SK-N-SH (cell line): ENCODE data around the gene NRIP2. TPM values are rescaled to one million over a fixed set of nuclear protein-coding genes. Genes with fewer than 3 reads are reported as not detected.
"Not testable (repeated sequence)": the region's sequence is repeated elsewhere in the genome, so short reads cannot be mapped to it uniquely, and the experiment has no call there.

Experiments used
- CTCF ChIA-PET: fragments of 300-600, 350-600 bp; formaldehyde crosslinking; extraction: SDS; loops from one replicate; lab custom pipeline; 2021; lab: Yijun Ruan, JAX
- POLR2A ChIA-PET: fragments of 350-600 bp; sonication (Branson Sonifier 250); formaldehyde crosslinking; extraction: SDS; loops from one replicate; lab custom pipeline; 2020; ENCODE audit warnings: antibody characterized with exemption, inconsistent platforms; lab: Yijun Ruan, JAX
- DNase-seq: peaks from one replicate; pipeline ENCODE4 v3.0.0; 2012
- H2AFZ ChIP-seq: fragments of 200-600 bp; sonication (generic); 2 replicates; pipeline ENCODE4 v1.8.1; 2016; ENCODE audit warnings: antibody characterized with exemption, mild to moderate bottlenecking, low read depth
- H3F3A ChIP-seq: fragments of 200-600 bp; sonication (generic); replicated peaks from 2 replicates; pipeline ENCODE3; 2016; ENCODE audit warnings: antibody characterized with exemption, mild to moderate bottlenecking; ENCODE audit not compliant: insufficient read depth
- H3K27ac ChIP-seq, 2 experiments: fragments of 200-500 bp in 1 of 2; fragments of 200-600 bp in 1 of 2; sonication (Bioruptor generic) in 1 of 2; sonication (generic), shearing (Covaris generic) in 1 of 2; 2 replicates each; pipeline versions ENCODE4 v1.5.1 to v1.6.1; 2014 to 2016; ENCODE audit warnings: low read depth in 2 of 2, inconsistent platforms in 1 of 2, low read length in 1 of 2, mild to moderate bottlenecking in 1 of 2, mixed read lengths in 1 of 2
- H3K27me3 ChIP-seq: fragments of 200-600 bp; sonication (generic), shearing (Covaris generic); 2 replicates; pipeline ENCODE4 v1.6.1; 2016; ENCODE audit warnings: mixed run types; ENCODE audit not compliant: insufficient read depth
- H3K36me3 ChIP-seq, 2 experiments: fragments of 200-500 bp in 1 of 2; fragments of 200-600 bp in 1 of 2; sonication (Bioruptor generic) in 1 of 2; sonication (generic) in 1 of 2; replicated peaks in 1 of 2; 2 replicates each; pipeline versions ENCODE3 to v1.5.1; 2014 to 2016; ENCODE audit warnings: low read length in 1 of 2, mild to moderate bottlenecking in 1 of 2; ENCODE audit not compliant: insufficient read depth in 2 of 2, control insufficient read depth in 1 of 2
- H3K4me1 ChIP-seq, 2 experiments: fragments of 200-500 bp in 1 of 2; fragments of 200-600 bp in 1 of 2; sonication (Bioruptor generic) in 1 of 2; sonication (generic), shearing (Covaris generic) in 1 of 2; 2 replicates each; pipeline versions ENCODE4 v1.5.1 to v1.6.1; 2014 to 2016; ENCODE audit warnings: low read depth in 1 of 2, low read length in 1 of 2, mixed run types in 1 of 2; ENCODE audit not compliant: insufficient read depth in 2 of 2, control insufficient read depth in 1 of 2
- H3K4me2 ChIP-seq: fragments of 200-600 bp; sonication (generic), shearing (Covaris generic); 2 replicates; pipeline ENCODE4 v1.6.1; 2017; ENCODE audit warnings: mixed run types
- H3K4me3 ChIP-seq, 2 experiments: fragments of 200-500 bp in 1 of 2; fragments of 200-600 bp in 1 of 2; sonication (Bioruptor generic) in 1 of 2; sonication (generic), shearing (Covaris generic) in 1 of 2; 2 replicates each; pipeline versions ENCODE4 v1.5.1 to v1.8.1; 2014 to 2016; ENCODE audit warnings: low read depth in 2 of 2, inconsistent platforms in 1 of 2, low read length in 1 of 2, mild to moderate bottlenecking in 1 of 2, mixed read lengths in 1 of 2, moderate library complexity in 1 of 2
- H3K79me2 ChIP-seq: fragments of 200-600 bp; sonication (generic); 2 replicates; pipeline ENCODE4 v1.8.1; 2017; ENCODE audit warnings: mild to moderate bottlenecking; ENCODE audit not compliant: insufficient read depth
- H3K9ac ChIP-seq: fragments of 200-600 bp; sonication (generic); 2 replicates; pipeline ENCODE4 v1.6.1; 2017; ENCODE audit warnings: mixed run types
- H3K9me2 ChIP-seq: fragments of 200-600 bp; sonication (generic); 2 replicates; pipeline ENCODE4 v1.6.1; 2017; ENCODE audit warnings: mixed run types
- H3K9me3 ChIP-seq: fragments of 200-600 bp; sonication (generic); 2 replicates; pipeline ENCODE4 v1.6.1; 2017; ENCODE audit warnings: mixed run types, mild to moderate bottlenecking, moderate library complexity
- H4K20me1 ChIP-seq: fragments of 200-600 bp; sonication (generic); 2 replicates; pipeline ENCODE4 v1.6.1; 2017; ENCODE audit warnings: mild to moderate bottlenecking, mixed run types; ENCODE audit not compliant: insufficient read depth
- CHD2 ChIP-seq: fragments of 150-350 bp; IDR thresholded peaks from 2 replicates; pipeline ENCODE4 v1.6.1; 2018; ENCODE audit warnings: low read length; ENCODE audit not compliant: partially characterized antibody
- FOSL2 ChIP-seq: IDR thresholded peaks from 2 replicates; pipeline ENCODE4 v1.4.0; 2012; ENCODE audit warnings: low read depth, mild to moderate bottlenecking, moderate library complexity, borderline replicate concordance
- FOXJ3 ChIP-seq: sonication (generic); formaldehyde crosslinking; IDR thresholded peaks from 2 replicates; pipeline ENCODE4 v1.5.1; 2020; ENCODE audit warnings: mild to moderate bottlenecking, missing genetic modification reagents
- GABPA ChIP-seq: IDR thresholded peaks from 2 replicates; pipeline ENCODE4 v1.4.0; 2012; ENCODE audit warnings: low read depth, mild to moderate bottlenecking
- JUND ChIP-seq: IDR thresholded peaks from 2 replicates; pipeline ENCODE4 v1.4.0; 2012
- POLR2AphosphoS5 ChIP-seq: IDR thresholded peaks from 2 replicates; pipeline ENCODE4 v1.6.1; 2012; ENCODE audit warnings: low read depth, low read length
- RCOR1 ChIP-seq: fragments of 150-350 bp; IDR thresholded peaks from 2 replicates; pipeline ENCODE4 v1.6.1; 2017; ENCODE audit warnings: antibody characterized with exemption, low read length
- TAF1 ChIP-seq: IDR thresholded peaks from 2 replicates; pipeline ENCODE4 v1.6.1; 2012; ENCODE audit warnings: low read depth, mild to moderate bottlenecking, low read length, moderate library complexity, borderline replicate concordance
- TCF12 ChIP-seq: IDR thresholded peaks from 2 replicates; pipeline ENCODE4 v1.4.0; 2012
- WGBS: methylation state at CpG from one replicate; pipeline ENCODE4 v1.1.6; 2017; ENCODE audit warnings: low lambda C conversion rate; 5-methylcytosine and 5-hydroxymethylcytosine counted together
- polyA plus RNA-seq, 3 experiments: library from polyadenylated mRNA; depleted of rRNA; stranded (reverse); fragments of >200 nt; gene quantifications; 2 replicates each; pipeline ENCODE4 v1.2.3, GENCODE V29; 2012
- TF ChIP-seq, protein P1 (sequence below): IDR thresholded peaks from 2 replicates; pipeline ENCODE4 v1.4.0; 2012; ENCODE audit warnings: low read depth, borderline replicate concordance
- TF ChIP-seq, protein P2 (sequence below): fragments of 200-600 bp; sonication (generic); IDR thresholded peaks from 2 replicates; pipeline ENCODE4 v1.6.1; 2017; ENCODE audit warnings: antibody characterized with exemption, mild to moderate bottlenecking, moderate library complexity

NRIP2 gene
- polyA plus RNA-seq, 1 of the 3 experiments (the other 2 are of a cell fraction) = not detected

DNA sequence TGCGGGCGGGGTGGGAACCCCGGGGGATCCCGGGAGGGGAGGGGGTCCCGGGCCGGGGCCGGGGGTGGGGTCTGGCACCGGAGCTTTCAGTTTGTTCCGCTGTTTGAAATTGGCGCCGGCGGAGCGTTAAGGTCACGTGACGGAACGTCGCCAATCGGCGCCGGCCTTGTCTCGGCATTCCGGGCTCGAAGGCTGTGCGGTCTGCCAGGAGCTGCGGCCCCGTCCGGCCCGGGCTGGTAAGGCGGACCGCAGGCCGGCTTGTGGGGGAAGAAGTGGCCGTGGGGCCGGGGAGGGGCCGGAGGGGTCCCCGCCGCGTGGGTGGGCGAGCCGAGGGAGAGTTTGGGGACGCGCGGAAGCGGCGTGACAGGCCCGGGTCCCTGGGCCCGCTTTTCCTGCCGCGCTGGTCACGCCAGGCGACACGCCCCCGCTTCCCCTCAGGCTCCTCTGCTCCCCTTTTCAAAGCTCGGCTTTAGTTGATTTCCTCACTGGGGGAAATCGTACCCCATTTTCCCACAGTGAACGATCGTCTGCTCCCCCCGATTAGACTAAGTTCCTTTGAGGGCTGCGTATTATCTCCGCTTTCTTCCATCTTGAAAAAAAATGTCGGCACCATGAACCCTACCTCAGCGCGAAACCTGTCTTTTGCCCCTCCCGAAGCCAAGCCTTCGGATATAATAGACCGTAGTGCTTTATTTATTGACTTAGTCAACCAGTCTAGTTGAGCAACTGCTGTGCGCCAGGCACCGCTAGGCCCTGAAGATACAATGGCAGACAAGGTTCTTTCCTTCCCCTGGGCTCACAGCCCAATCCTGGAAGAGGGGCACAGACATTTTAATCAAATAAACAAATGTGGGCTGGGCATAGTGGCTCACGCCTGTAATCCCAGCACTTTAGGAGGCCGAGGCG lies 42.5 kb upstream of the NRIP2 start, which contains the start of the genes FOXM1 and RHNO1 (continued):
- TF ChIP-seq POLR2AphosphoS5 (peak; percentile 84), RCOR1 (no peak)

DNA sequence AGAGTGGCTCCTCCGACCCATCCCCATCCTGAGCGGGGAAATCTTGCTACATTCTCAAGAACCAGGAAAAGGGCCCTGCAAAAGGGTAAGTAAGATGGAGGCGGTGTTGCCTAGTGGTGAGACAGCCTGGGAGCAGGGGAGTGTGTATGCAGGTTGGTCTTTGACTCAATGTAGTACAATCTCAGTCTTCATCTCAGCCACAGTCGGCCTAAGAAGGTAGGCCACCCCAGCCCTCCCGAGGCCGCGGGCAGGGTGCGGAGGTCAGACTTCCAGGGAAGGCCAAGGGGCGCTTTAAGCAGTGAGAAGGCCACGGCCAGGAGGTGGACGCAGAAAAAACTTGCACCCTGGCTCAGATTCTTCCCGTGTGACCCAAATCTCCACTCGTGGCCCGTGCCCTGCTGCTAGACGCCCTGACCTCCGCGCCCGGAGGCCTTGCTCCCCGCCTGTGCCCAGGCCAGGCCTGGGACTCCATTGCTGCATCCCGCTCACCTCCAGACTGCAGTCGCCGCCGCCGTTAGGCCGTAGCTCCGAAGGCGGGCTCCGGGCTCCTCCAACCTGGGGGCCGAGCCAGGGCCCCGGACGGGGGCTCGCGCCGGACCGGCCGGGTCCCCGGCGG lies 41.7 kb upstream of the NRIP2 start:
- peaks cover 98% of the 10 kb centered on the region for H3K79me2 ChIP-seq
- peak overlapping the region; percentile 82 for H3K4me2 ChIP-seq
- WGBS = 5% methylated on average over 10 of the region's 38 CpGs
- no peak for DNase-seq
- peak overlapping the region; percentile 94 for H2AFZ ChIP-seq
- peaks cover 8 to 10% of the 10 kb centered on the region in 2 experiments; a peak in 2 of 4 replicates for H3K4me1 ChIP-seq
- ChIA-PET CTCF (interaction anchor here (0.5 to 5.8 kb wide), 10 partner anchors 8 to 197 kb away, joined by 3 to 33 read pairs (median 4); partner anchors contain the start of gene TULP3), POLR2A (interaction anchor here (0.9 to 1.1 kb wide), 3 partner anchors 12 to 82 kb away, joined by 3 to 4 read pairs (median 3); partner anchors contain the start of gene TULP3)
- H3K27me3 ChIP-seq = no peaks in the 10 kb centered on the region
- no peaks in the 10 kb centered on the region for H3K9me3 ChIP-seq
- H4K20me1 ChIP-seq = no peaks in the 10 kb centered on the region
- H3K9me2 ChIP-seq = no peaks in the 10 kb centered on the region
- H3K4me3 ChIP-seq = peak overlapping the region; percentile 61 to 69
- peak overlapping the region; percentile 82 for H3K9ac ChIP-seq
- H3F3A ChIP-seq = peaks cover 6% of the 10 kb centered on the region
- TF ChIP-seq JUND (no peak), CHD2 (no peak), FOSL2 (no peak), TAF1 (0 out of 2 replicates have a peak, but pooled peaks have one; percentile 9), FOXJ3 (CRISPR knock-in tag) (no peak), GABPA (no peak), TCF12 (no peak), POLR2AphosphoS5 (no peak)
- TF ChIP-seq, protein P1, sequence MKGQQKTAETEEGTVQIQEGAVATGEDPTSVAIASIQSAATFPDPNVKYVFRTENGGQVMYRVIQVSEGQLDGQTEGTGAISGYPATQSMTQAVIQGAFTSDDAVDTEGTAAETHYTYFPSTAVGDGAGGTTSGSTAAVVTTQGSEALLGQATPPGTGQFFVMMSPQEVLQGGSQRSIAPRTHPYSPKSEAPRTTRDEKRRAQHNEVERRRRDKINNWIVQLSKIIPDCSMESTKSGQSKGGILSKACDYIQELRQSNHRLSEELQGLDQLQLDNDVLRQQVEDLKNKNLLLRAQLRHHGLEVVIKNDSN = no peak
- TF ChIP-seq, protein P2, sequence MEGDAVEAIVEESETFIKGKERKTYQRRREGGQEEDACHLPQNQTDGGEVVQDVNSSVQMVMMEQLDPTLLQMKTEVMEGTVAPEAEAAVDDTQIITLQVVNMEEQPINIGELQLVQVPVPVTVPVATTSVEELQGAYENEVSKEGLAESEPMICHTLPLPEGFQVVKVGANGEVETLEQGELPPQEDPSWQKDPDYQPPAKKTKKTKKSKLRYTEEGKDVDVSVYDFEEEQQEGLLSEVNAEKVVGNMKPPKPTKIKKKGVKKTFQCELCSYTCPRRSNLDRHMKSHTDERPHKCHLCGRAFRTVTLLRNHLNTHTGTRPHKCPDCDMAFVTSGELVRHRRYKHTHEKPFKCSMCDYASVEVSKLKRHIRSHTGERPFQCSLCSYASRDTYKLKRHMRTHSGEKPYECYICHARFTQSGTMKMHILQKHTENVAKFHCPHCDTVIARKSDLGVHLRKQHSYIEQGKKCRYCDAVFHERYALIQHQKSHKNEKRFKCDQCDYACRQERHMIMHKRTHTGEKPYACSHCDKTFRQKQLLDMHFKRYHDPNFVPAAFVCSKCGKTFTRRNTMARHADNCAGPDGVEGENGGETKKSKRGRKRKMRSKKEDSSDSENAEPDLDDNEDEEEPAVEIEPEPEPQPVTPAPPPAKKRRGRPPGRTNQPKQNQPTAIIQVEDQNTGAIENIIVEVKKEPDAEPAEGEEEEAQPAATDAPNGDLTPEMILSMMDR = peak; percentile 14; the same call in 1 of the 2 replicates
- H3K36me3 ChIP-seq = peaks cover 6% of the 10 kb centered on the region in 2 experiments
- H3K27ac ChIP-seq = peak overlapping the region; percentile 39 to 80

DNA sequence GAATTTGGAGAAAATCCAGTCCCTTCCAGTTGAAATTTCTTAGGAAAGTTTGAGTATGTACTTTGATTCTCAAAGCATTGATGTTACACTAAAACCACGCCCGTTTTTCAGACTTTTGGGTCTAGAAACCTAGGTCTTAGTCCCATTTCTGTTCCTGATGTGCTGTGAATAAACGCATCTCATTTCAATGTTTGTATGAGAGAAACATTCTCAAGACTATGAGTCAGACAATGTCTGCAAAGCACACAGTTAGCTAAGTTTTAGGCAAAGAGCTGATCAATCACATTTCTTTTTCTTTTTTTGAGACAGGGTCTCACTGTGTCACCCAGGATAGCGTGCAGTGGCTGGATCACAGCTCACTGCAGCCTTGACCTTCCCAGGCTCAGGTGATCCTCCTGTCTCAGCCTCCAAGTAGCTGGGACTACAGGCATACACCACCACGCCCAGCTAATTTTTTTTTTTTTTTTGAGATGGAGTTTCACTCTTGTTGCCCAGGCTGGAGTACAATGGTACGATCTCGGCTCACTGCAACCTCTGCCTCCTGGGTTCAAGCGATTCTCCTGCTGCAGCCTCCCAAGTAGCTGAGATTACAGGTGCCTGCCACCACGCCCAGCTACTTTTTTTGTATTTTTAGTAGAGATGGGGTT lies 34.3 kb upstream of the NRIP2 start:
- H3F3A ChIP-seq, H3K9ac ChIP-seq, POLR2A ChIA-PET, H3K4me2 ChIP-seq, H3K4me3 ChIP-seq, H3K9me3 ChIP-seq, H2AFZ ChIP-seq, H3K4me1 ChIP-seq, H3K9me2 ChIP-seq, DNase-seq, H3K27me3 ChIP-seq, H4K20me1 ChIP-seq: not testable (repeated sequence)
- peaks cover 45% of the 10 kb centered on the region for H3K79me2 ChIP-seq
- WGBS = 93% methylated on average over 9 of the region's 9 CpGs
- peaks cover 18 to 26% of the 10 kb centered on the region in 2 experiments for H3K36me3 ChIP-seq
- CTCF ChIA-PET = interaction anchor here (0.7 to 1.0 kb wide), 3 partner anchors 55 to 79 kb away, joined by 3 to 4 read pairs (median 4); no protein-coding TSS in a partner anchor
- H3K27ac ChIP-seq = peak overlapping the region in 1 of 2 experiments; percentile 7; a peak in 1 of 4 replicates
